NCI-H2107 treated with DMSO at 0.1 percent for 48 hours (cell line): ENCODE measurements around the gene TPM2.
"Not testable (repeated sequence)": the region's sequence is repeated elsewhere in the genome, so short reads cannot be mapped to it uniquely, and the experiment has no call there.

Source experiments
- DNase-seq: peaks from one replicate; lab custom pipeline; 2025; ENCODE audit not compliant: unreplicated experiment; lab: John Stamatoyannopoulos, UW

Gene TPM2

DNA sequence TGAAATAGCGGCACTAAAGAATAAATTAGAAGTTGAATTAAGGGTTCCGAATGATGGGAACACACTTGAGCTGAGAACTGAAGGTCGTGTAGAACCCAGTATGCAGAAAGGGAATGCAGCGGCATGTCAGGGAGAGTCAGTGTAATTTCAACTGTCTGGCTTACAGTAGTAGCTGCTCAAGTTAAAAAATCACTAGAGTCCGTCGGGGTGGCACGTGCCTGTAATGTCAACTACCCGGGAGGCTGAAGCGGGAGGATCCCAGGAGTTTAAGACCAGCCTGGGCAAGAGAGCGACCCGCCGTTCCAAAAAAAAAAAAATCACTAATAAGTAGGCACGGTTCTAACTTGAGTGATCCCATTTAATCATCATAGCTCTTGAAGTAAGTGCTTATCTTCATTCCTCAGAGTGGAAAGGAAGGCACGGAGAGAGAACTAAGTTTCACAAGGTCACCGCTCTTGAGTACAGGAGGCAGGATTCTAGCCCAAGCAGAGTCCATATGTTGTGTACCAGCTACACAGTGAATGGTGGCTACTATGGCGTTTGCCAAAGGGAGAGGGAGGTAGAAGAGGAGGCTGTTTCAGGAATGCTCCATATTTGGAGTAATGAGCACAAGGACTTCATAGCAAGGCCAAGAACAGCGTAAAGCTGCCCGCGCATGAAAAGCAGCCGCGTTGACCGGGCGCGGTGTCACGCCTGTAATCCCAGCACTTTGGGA, 32.7 kb downstream of the TPM2 start:
- no peak for DNase-seq

DNA sequence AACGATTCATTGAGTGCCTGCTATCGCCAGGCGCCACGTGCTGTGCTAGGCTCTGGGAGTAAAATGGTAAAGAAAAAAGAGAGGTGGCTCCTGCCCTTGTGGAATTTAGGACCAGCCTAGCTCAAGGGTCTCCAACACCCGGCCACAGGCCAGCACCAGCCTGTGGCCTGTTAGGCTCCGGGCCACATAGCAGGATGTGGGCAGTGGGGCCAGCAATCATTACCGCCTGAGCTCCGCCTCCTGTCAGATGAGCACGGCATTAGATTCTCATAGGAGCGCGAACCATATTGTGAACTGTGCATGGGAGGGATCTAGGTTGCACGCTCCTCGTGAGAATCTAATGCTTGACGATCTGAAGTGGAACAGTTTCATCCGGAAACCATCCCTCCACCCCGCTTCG, 33.4 kb downstream of the TPM2 start:
- no peak for DNase-seq

DNA sequence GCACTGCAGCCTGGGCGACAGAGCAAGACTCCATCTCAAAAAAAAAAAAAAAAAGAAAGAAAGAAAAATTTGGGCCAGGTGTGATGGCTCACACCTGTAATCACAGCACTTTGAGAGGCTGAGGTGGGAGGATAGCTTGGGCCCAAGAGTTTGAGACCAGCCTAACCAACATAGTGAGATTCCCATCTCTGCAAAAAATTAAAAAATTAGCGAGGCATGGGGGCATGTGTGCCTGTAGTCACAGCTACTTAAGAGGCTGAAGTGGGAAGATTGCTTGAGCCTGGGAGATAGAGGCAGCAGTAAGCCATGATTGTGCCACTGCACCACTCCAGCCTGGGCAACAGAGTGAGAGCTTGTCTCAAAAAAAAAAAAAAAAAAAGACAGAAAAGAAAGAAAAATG, 36.1 kb downstream of the TPM2 start:
- no peak for DNase-seq

DNA sequence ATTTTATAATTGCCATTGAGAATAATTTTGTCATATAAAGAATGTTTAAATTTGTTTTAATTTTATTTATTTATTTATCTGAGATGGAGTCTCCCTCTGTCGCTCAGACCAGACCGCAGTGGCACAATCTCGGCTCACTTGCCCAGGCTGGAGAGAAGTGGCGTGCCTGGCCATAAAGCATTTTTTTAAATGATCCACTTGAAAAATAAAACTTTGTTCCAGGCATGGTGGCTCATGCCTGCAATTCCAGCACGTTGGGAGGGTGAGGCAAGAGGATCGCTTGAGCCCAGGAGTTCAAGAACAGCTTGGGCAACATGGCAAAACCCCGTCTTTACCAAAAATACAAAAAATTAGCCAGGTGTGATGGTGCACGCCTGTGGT, 36.9 kb downstream of the TPM2 start:
- no peak for DNase-seq

DNA sequence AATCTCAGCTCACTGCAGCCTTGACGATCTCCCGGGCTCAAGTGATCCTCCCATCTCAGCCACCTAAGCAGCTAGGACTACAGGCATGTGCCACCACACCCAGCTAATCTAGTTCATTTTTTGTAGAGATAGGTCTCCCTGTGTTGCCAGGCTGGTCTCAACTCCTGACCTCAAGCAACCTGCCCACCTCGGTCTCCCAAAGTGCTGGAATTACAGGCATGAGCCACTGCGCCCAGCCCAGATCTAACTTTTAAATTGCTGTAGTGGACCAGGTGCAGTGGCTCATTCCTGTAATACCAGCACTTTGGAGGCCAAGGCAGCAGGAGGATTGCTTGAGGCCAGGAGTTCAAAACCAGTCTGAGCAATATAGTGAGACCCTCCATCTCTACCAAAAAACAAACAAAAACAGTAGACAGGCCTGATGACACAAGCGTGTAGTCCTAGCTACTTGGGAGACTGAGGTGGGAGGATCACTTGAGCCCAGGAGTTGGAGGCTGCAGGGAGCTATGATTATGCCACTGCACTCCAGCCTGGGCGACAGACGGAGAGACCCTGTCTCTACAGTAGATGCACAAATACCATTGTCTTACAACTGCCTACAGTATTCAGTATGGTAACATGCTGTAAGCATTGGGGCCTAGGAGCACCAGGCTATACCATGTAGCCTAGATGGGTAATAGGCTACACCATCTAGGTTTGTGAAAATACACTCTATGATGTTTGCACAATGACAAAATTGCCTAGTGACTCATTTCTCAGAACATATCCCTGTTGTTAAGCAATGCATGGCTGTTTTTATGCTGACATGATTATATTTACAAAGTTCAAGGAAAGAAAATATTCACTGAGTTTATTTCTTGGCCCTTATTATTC, 37.5 kb downstream of the TPM2 start:
- DNase-seq: no peak

DNA sequence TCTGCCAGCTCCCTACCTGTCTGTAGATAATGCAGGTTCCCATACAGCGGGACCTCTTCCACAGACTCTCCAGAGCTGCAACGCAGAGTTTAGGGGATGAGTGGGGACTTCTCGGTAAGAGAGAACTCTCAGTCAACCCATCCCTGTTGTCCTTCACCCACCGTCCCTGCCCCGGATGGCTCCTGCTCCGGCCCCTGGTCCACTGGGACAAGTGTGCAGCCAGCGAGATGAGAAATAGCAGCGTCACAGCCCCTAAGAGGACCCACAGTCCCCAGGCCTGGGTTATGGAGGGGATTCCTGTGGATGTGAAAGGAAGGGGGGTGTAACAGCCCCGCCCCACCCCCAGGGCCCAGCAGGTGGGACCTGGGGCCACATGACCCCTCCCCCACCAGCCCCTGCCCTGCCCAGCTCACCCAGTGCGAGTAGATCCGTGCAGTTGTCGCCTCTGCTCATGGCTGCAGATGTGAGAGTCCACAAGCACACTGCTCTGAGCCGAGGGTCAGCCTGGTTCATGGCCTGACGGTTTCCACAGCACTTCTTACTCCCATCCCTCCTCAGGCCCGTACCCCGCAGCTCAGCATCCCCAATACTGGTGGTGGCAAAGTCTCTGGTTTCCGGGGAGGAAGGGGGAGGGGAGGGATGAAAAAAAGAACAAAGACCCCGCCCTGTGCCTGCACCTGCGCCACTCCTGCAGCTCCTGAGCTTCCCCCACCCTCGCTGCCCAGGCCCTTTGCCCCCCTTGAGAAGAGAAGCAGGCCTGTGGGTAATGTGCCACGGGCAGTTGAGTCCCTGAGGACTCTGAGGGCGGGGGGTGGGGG, 39.2 kb downstream of the TPM2 start, which contains the start of gene SIT1:
Gene SIT1, minus strand, starts transcription at position 591 of the 818 bp plus-strand sequence. Its CDS starts 78 bp downstream, at position 513.
- no peak for DNase-seq

DNA sequence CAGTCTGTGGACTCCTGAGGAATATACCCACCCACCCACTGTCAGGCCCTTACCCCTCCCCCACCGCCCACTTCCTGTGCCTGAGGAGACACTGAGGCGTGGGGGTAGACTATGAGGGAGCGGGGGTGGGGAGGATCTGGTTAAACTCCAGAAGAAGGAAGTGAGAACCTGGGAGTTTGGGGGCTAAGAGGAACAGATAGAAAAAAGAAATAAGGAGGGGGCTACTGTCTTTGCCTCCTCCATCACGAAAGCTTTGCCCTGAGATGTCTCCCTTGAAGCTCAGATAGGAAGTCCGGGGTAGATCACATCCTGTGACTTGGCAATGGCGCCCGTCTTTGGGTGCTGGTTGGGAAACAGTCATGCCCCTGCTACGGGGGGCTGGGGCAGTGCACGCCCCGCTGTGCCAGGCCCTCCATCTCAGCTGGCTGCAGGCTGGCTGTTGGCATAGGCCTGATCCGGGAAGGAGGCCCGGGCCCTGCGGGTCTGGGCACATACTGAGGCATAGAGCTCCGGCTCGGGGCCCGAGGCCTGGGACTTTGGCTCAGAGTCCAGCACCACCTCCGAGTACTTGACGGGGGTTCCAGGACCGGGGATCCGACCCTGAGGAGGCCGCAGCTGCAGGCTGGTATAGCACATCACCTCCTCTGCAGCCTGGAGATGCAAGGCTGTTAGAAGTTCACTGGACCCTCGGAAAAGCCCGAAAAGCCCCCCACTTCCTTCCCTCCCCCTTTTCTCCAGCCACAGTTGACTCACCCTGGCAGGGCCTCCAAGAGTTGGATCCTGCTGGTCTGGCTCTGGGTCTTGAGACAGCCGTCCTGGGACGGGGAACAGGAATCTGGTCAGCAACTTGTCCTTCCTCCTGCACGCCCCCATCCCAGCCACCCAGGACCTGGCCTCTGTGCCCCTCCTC, 40.0 kb downstream of the TPM2 start:
- DNase-seq: no peak

DNA sequence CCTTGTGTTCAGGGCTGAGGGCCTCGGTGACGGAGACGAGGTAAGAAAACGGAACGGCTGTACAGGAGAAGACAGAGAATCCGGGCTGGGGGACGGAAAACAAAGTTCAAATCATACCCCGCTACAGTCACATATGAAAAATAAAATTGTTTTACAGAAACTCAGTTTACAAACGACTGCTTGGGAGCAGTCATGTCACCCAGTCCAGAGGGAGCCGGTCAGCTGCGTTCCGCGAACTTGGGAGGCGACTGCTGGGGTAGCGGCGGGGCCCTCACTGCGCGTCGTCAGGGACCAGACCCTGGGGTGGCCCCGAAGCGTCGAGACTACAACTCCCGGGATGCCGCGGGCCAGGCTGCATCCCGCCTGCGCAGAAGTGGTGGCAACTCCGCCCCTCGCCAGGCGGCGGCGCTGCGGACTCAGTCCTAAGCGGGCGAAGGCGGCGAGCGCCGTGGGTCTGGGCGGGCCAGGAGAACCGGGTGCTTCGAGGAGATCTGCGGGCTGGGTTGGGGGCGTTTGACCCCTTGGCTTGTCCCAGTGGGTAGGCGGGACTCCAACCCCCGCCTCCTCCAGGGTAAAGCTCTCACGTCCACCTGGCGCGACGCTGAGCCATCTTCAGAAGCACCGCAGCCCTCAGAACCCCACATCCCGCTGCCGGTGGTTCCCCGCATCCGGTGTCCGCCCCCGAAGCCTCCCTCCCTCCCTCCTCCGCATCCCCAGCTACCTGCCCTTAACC, 43.0 kb downstream of the TPM2 start:
- DNase-seq: peak; percentile 65

DNA sequence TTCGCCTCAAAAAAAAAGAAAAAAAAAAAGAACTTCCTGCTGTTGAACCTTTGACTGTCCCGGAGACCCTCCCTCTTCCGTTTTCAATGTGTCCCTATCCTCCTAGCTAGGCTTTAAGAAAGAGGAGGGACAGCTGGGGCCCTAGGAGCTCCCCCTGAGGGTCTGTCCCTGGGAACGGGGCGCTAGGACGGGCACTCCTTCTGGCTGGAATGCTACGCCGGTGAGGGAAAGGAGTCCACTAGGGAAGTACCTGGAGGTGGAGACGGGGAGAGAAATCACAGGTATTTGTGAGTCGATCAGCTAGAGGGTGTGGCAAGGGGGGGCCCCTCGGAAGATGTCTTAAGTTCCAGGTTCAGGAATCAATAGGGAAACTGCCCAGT, 43.6 kb downstream of the TPM2 start:
- DNase-seq: no peak

DNA sequence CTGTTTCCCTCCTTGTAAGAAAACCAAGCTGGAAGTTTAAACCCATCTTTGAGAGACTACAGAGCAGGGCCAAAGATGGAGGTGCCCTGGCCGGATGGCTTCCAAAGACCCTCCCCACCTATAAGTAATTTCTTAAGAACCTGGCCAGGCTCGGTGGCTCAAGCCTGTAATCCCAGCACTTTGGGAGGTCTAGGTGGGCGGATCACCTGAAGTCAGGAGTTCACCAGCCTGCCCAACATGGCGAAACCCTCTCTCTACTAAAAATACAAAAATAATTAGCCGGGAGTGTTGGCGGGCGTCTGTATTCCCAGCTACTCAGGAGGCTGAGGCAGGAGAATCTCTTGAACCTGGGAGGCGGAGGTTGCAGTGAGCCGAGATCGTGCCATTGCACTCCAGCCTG, 44.0 kb downstream of the TPM2 start:
- DNase-seq: not testable (repeated sequence)

DNA sequence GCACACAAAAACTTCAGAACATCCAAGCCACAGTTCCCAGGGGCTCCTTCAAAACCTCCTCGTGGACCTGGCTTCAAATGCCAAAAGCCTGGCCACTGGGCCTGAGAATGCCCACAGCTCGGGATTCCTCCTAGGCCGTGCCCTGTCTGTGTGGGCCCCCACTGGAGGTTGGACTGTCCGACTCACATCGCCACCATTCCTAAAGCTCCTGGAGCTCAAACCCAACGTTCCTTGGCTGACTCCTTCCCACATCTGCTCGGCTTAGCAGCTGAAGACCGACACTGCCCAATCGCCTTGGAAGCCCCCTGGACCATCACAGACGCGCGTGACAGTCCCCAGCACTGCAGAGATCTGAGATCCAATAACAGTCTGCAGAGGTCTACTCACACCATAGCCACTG, 46.7 kb downstream of the TPM2 start:
- no peak for DNase-seq

DNA sequence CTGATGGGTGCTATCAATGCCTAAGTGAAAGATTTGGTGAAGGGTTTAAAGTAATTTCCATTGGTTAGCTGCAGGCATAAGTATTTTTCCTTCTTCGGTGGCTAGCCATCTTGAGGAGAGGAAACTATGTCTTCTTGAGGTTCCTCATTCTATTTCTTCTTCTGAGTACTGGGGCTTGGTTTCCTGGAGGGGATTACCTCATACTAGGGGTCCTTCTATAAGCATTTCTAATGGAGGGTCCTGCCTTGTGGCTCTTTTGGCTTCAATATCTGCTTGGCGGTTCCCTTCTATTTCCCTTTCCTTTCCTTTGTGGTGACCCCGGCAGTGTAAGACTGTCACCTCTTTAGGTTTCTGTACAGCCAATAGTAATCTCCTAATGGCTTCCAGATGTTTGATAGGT, 48.2 kb downstream of the TPM2 start:
- not testable (repeated sequence) for DNase-seq

DNA sequence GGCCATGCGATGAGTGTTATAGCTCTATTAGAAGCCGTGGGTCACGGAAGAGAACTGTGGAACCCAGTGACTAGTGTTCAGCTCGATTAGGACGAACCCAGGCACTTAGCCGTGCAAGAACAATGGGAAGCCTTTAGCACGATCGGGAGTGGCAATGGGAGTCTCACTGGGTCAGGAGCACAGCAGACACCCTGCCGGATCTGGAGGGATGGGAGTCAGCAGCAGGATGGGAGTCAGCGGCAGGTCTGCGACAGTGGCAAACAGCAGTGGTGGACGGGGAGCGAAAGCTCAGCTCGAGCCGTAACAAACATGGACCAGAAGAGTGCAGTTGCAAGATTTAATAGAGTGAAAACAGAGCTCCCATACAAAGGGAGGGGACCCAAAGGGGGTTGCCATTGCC, 49.3 kb downstream of the TPM2 start:
- DNase-seq: not testable (repeated sequence)

DNA sequence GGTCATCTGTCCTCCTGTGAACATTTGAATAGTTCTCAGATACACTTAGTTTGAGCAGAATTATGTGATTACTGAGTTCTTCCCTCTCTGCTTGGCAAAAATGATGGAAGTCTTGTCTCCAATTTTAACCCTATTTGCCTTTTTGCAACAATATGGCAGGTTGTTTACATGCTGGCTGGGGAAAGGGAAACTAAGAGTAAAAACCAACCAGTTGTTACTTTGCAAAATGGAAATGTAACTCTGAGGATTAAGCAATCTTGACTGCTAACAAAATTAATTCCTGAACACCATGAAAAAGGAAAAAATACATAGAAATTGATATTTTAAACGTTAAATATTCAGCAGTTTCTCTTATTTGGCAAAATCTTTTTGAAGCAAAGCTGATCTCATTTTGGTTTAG, 50.1 kb downstream of the TPM2 start:
- no peak for DNase-seq

DNA sequence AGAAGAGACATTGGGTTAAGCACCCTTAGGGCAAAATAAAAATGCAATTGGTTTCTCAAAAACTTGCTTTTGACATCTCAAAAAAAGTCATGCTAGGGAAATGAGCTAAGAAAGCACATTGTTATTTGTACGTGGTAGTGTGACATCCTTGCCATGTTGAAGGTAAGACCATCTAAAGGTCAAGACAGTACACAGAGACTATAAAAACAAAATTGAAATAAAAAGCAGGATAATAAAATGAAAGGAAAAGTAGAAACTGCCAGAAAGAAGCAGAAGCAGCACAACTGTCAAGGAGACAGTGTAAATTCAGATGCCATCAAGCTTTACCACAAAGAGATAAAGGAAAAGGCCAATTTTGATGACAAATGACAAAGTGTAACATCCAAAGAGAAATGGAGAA, 50.5 kb downstream of the TPM2 start:
- not testable (repeated sequence) for DNase-seq

DNA sequence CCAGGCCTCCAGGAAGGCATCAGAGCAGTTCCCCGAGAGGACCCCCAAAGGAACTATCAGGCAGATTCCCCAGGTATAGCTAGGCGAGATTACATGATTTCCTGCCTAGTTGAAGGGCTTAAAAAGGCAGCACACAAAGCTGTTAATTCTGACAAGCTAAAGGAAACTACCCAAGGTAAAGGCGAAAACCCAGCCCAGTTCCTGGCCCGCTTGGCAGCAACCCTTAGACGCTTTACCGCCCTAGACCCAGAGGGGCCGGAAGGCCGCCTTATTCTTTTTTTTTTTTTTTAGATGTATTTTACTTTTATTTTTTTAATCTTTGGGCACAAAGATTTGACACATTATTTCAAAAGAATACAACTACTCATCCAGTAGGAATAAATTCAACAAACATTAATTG, 51.0 kb downstream of the TPM2 start:
- DNase-seq: not testable (repeated sequence)

DNA sequence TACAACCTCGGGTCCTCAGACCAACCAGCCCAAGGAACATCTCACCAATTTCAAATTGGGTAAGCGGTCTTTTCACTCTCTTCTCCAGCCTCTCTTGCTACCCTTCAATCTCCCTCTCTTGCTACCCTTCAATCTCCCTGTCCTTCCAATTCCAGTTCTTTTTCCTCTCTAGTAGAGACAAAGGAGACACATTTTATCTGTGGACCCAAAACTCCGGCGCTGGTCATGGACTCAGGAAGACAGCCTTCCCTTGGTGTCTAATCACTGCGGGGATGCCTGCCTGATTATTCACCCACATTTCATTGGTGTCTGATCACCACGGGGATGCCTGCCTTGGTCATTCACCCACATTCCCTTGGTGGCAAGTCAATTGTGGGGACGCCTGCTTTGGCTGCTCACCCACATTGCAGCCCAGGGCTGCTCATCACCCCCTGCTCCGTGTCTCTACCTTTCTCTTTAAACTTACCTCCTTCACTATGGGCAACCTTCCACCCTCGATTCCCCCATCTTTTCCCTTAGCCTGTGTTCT, 52.2 kb downstream of the TPM2 start:
- not testable (repeated sequence) for DNase-seq

DNA sequence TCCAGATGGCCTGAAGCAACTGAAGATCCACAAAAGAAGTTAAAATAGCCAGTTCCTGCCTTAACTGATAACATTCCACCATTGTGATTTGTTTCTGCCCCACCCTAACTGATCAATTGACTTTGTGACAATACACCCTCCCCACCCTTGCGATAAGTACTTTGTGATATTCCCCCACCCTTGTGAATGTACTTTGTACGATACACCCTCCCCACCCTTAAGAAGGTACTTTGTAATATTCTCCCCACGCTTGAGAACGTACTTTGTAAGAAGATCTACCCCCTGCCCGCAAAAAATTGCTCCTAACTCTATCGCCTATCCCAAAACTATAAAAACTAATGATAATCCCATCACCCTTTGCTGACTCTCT, 52.9 kb downstream of the TPM2 start:
- DNase-seq: not testable (repeated sequence)

DNA sequence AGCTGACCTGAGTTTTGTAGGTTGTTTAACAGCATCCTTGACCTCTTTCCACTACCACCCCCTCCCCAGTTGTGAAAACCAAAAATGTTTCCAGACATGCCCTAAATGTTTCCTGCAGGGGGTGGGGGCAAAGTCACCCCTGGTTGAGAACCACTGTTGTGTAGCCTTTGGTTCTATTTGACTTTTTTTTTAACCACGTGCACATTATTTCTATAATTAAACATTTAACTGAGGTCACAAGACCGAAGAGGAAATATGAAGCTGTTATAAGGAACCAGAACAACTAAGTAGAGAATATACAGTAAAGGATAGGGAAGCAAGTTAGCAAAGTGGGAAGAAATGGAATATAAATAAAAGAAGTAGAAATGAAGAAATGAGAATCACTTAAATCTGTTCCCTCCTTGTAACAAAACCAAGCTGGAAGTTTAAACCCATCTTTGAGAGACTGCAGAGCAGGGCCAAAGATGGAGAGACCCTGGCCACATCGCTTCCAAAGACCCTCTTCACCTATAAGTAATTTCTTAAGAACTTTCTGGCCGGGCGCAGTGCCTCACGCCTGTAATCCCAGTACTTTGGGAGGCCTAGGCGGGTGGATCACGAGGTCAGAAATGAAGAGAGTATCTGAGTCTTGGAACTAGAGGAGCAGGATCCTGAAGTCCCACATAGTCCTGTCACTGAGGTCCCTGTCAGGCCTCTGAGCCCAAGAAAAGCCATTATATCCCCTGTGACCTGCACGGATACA, 53.4 kb downstream of the TPM2 start:
- DNase-seq: no peak
